T follicular helper cell (primary cell): ENCODE results near the gene KRTAP4-8.
"Not testable (repeated sequence)": the region's sequence is repeated elsewhere in the genome, so short reads cannot be mapped to it uniquely, and the experiment has no call there.

Source experiments
- DNase-seq: peaks from one replicate; pipeline ENCODE4 v3.0.0-alpha.2; 2020; ENCODE audit warnings: low read depth
- total RNA-seq, 2 experiments: gene quantifications; one replicate each; lab custom pipeline; 2026; lab: John Stamatoyannopoulos, UW

The KRTAP4-8 gene
- 0 reads per million in 2 experiments for total RNA-seq

GRCh38 chr17:41098042-41098441 is at the start of gene KRTAP4-8:
KRTAP4-8 (minus strand) TSS chr17:41098142; CDS start chr17:41098084, 58 bp downstream.
- DNase-seq = no peak

GRCh38 chr17:41145261-41145660 is 47.3 kb upstream of the KRTAP4-8 start:
- no peak for DNase-seq

GRCh38 chr17:41144846-41145245 is 46.9 kb upstream of the KRTAP4-8 start:
- DNase-seq = no peak

DNA sequence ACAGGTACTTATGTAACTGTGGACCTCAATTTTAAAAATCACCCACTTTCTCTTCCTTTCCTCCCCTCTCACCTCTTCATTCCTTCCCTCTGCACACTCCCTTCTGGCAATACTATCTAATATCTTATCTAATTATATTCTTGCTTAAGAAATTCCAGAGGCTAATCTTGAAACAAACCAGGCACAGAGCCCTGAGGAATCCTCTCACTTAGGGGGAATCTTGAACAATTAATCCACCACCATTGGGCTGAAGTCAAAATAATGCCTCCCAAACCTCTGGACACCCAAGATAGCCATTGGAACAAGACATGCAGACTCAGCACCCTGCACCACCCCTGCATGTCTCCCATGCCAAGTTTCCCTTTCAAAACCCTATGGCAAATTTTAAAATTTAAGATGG is 43.4 kb upstream of the KRTAP4-8 start:
- no peak for DNase-seq

DNA sequence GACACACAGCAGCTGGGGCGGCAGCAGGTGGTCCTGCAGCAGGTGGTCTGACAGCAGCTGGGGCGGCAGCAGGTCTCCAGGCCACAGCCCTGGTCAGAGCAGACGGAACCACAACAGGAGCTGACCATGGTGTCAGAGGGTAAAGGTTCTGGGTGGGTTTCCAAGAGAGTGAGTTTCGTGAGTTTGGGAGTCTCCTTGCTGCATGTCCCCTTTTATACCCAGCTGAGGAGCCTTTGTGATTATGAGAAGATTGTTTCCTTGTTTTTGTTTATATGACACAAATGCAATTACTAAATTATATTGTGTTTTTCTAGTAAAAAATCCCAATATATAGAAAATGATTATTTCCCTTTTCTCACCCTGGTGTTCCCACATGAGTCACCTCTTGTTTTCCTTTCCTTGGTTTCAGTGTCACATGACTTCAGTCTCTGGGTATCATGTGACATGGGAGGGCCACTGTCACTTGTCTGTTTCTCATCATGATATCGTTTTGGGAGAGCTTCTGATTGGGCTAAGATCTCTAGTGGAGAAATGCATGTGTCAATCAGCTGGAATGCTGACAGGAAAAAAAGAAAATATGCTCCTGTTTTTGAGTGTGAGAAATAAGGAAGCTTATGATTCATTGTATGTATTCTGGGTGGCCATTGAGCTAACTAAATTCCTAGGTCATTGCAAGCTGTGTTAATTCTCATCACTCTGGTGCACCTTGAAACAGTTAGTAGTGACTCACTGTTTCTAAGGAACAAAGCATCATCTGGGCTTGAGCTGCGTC is 42.6 kb upstream of the KRTAP4-8 start, which contains the start of gene KRTAP4-6:
Gene KRTAP4-6, minus strand, starts transcription at position 185 of the 772 bp plus-strand sequence. Its CDS starts 57 bp downstream, at position 128.
- no peak for DNase-seq

DNA sequence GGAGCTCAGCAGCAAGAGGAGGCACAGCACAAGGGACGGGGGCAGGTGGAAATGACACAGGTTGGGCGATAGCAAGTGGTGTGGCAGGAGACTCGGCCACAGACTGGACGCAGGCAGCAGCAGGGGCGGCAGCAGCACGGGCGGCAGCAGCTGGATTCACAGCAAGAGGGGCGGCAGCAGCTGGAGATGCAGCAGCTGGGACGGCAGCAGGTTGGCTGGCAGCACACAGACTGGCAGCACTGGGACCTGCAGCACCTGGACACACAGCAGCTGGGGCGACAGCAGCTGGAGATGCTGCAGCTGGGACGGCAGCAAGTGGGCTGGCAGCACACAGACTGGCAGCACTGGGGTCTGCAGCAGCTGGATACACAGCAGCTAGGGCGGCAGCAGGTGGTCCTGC is 41.9 kb upstream of the KRTAP4-8 start:
- DNase-seq = not testable (repeated sequence)

- DNase-seq = no peak
These were observed 36.2 kb upstream of the KRTAP4-8 start for GRCh38 chr17:41133880-41134735.

GRCh38 chr17:41131979-41132378 is 34.0 kb upstream of the KRTAP4-8 start:
- DNase-seq = no peak

DNA sequence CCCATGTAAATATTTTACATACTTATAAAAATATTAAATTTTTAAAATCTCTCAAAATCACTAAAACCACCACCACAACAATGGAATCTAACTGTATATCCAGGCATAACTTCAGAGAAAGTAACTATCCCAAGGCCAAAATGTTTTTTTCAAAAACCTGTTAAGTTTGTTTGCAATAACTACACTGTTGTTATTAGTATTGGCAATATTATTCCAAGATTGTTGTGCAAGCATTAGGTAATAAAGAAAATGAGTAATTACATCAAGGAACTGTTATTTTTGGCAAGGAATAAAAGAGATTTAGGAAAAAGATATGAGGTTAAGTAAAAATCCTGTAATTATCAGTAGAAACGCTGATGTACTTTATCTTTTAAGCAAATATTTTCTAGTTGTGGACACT is 29.4 kb upstream of the KRTAP4-8 start:
- DNase-seq = no peak

- DNase-seq = no peak
These were observed 28.5 kb upstream of the KRTAP4-8 start for GRCh38 chr17:41126412-41126811.

- no peak for DNase-seq
These were observed 27.1 kb upstream of the KRTAP4-8 start for GRCh38 chr17:41125064-41125463.

DNA sequence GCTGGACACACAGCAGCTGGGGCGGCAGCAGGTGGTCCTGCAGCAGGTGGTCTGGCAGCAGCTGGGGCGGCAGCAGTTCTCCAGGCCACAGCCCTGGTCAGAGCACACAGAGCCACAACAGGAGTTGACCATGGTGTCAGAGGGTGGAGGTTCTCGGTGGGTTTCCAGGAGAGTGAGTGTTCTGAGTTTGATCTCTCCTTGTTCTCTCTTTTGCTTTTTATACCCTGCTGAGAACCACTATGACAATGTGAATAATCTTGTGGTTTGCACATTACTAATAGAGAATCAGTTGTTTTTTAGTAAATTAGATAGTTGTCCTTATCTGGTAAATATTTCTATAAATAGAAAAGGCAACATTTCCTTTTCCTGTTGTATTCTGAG is 26.0 kb upstream of the KRTAP4-8 start, which contains the start of gene KRTAP4-12:
Gene KRTAP4-12, minus strand, starts transcription at position 192 of the 381 bp plus-strand sequence. Its CDS starts 60 bp downstream, at position 132.
- DNase-seq = not testable (repeated sequence)

DNA sequence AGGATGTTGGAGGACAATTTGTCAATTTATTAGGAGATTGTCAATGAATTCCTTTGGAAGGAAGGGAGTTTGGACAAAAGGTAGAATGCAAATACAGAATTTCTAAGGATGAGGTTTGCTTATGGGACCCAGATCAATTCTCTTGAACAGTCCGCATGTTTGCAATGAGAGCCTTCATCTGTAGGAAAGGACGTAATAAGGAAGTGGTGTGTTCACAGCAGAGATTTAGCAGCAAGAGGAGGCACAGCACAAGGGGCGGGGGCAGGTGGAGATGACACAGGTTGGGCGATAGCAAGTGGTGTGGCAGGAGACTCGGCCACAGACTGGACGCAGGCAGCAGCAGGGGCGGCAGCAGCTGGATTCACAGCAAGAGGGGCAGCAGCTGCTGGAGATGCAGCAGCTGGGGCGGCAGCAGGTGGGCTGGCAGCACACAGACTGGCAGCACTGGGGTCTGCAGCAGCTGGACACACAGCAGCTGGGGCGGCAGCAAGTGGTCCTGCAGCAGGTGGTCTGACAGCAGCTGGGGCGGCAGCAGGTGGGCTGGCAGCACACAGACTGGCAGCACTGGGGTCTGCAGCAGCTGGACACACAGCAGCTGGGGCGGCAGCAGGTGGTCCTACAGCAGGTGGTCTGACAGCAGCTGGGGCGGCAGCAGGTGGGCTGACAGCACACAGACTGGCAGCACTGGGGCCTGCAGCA is 25.5 kb upstream of the KRTAP4-8 start:
- DNase-seq = not testable (repeated sequence)

- DNase-seq = no peak
These were observed 23.8 kb upstream of the KRTAP4-8 start for GRCh38 chr17:41121742-41122141.

DNA sequence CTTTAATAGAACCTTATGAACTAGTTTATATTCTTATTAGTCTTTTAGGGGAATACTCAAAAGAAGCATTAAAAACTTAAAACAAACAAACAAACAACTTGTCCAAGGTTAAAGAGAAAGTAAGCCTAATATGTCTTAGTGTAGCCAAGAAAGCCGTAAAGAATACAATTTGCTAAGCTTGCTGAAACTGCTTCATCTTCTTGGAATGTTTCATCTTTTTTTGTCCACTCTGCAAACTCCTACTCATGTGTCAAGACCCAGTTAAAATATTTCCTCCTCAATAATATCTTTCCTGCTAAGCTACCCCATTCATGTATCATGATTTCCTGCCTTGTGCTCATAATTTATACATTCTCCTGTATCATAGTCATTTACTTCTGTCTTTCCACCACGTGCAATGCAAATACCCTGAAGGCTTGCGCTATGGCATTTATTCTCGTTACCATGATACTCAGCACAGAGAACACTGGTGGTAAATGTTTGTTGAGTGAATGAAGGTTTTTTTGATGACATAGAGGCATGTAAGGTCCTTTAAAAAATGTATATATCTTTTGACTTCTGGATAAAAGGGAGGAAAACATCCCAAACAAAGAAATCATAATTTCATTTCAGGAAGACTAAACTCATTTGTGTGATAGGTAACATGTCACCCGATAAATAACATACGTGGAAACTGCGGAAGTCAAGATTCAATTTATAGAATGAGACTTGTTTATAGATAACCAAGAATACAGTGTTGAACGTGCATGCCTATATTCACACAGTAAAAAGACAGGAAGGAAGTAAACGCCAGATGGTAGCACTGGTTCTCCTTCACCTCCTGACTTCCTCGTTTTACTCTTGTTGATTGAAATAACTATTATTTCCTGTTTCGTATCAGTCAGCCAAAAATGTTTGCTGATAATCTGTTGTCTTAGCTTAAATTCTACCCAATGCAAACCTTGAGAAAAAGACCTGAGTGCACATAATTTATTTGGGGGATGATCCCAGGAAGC is 22.1 kb upstream of the KRTAP4-8 start:
- not testable (repeated sequence) for DNase-seq

- no peak for DNase-seq
These were observed 20.8 kb upstream of the KRTAP4-8 start for GRCh38 chr17:41118721-41119120.

DNA sequence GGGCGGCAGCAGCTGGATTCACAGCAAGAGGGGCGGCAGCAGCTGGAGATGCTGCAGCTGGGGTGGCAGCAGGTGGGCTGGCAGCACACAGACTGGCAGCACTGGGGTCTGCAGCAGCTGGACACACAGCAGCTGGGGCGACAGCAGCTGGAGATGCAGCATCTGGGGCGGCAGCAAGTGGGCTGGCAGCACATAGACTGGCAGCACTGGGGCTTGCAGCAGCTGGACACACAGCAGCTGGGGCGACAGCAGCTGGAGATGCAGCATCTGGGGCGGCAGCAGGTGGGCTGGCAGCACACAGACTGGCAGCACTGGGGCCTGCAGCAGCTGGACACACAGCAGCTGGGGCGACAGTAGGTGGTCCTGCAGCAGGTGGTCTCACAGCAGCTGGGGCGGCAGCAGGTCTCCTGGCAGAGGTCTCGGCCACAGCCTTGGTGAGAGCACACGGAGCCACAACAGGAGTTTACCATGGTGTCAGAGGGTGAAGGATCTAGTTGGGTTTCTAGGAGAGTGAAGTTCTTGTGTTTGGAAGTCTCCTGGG is 20.0 kb upstream of the KRTAP4-8 start, which contains the start of gene KRTAP4-11:
Gene KRTAP4-11, minus strand, starts transcription at position 528 of the 541 bp plus-strand sequence. Its CDS starts 58 bp downstream, at position 470.
- not testable (repeated sequence) for DNase-seq

DNA sequence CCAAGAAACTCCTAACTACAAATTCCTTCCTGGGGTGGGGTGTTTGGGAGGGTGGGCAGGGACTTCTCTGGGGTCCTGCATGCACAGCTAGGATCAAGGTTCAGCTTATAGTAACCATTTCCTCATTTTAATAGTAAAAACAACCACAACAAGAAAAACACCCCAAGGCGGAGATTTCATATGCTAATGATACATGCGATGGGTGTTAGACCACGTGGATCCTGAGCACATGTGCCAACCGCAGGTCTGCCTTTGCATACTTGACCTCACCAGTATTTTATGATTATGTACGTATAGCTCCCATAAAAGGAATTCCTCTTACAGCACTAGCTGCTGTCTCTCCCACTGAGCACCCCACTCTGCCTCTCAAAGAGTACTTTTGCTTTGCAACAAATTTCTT is 18.4 kb upstream of the KRTAP4-8 start:
- DNase-seq = no peak

DNA sequence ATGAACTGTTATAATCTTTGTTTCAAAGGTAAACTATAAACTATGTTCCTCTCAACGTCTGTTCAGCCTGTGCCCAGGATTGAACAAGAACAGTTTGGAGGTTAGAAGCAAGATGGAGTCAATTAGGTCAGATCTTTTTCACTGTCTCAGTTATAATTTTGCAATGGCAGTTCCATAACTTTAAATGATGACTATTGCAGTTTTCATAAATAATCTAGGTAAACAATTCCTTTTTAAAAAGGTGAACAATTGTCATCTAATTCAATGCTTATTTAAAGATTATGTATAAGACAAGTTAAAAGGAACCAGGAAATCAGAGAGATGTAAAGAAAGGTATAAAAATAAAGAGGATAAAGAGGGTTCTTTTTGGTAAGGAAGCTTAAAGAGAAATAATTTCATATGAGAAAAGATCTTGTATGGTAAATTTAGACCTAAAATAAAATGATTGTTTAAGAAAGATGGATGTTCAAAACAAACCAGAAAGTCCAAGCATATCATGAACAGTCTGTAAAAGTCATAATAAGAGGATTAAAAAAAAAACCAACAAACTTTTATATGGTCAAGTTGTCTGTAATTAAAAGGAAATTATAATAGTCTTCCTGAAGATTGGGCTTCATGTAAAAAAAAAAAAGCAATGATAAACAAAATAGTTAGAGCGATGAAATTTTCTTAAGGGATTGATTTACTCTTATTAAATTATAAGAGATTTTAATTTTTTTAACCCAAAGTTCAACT is 13.4 kb upstream of the KRTAP4-8 start:
- no peak for DNase-seq
